ENCODE measurements around the gene RDM1.

GRCh38 chr17:35894206-35894605 lies 36.4 kb downstream of the RDM1 start:
- no peak for TF ChIP-seq CTCF (IDR thresholded peaks at IDR 0.05)
- TF ChIP-seq POLR2A (IDR thresholded peaks at IDR 0.05) = no peak
- no peak for TF ChIP-seq EP300 (IDR thresholded peaks at IDR 0.05)
